H9 (cell line): Measurements from ENCODE around the gene SOCS1. TPM values are rescaled to one million over a fixed set of nuclear protein-coding genes. Genes with fewer than 3 reads are reported as not detected.
A peak's percentile ranks its signal among the peaks of the same experiment; 100 is the strongest.

ENCODE experiments used
- DNase-seq: peaks from one replicate; pipeline ENCODE4 v3.0.0-alpha.2; 2017
- H2AFZ ChIP-seq: one replicate; pipeline ENCODE4 v1.6.1; 2013; ENCODE audit warnings: mild to moderate bottlenecking, low read length, control low read depth, moderate library complexity
- H2AK5ac ChIP-seq: 2 replicates; pipeline ENCODE4 v1.6.1; 2013; ENCODE audit warnings: low read length, control low read depth, mixed read lengths; ENCODE audit not compliant: insufficient read length
- H2BK120ac ChIP-seq: one replicate; pipeline ENCODE4 v1.6.1; 2013; ENCODE audit warnings: low read depth, mild to moderate bottlenecking, low read length, control low read depth, inconsistent platforms; ENCODE audit not compliant: poor library complexity, severe bottlenecking
- H2BK12ac ChIP-seq: 2 replicates; pipeline ENCODE4 v1.6.1; 2013; ENCODE audit warnings: low read length, control low read depth, mixed read lengths, low read depth; ENCODE audit not compliant: insufficient read length
- H2BK15ac ChIP-seq: 2 replicates; pipeline ENCODE4 v1.6.1; 2013; ENCODE audit warnings: low read depth, low read length, control low read depth
- H2BK20ac ChIP-seq: one replicate; pipeline ENCODE4 v1.6.1; 2013; ENCODE audit warnings: low read depth, mild to moderate bottlenecking, low read length, control low read depth, inconsistent platforms; ENCODE audit not compliant: poor library complexity, severe bottlenecking
- H2BK5ac ChIP-seq: 2 replicates; pipeline ENCODE4 v1.6.1; 2013; ENCODE audit warnings: low read length, control low read depth, mixed read lengths; ENCODE audit not compliant: insufficient read length
- H3K14ac ChIP-seq: 2 replicates; pipeline ENCODE4 v1.6.1; 2013; ENCODE audit warnings: low read length, control low read depth; ENCODE audit not compliant: insufficient read depth
- H3K18ac ChIP-seq: 2 replicates; pipeline ENCODE4 v1.6.1; 2013; ENCODE audit warnings: low read depth, mild to moderate bottlenecking, mixed read lengths, low read length, control low read depth; ENCODE audit not compliant: insufficient read length
- H3K23ac ChIP-seq: 2 replicates; pipeline ENCODE4 v1.6.1; 2013; ENCODE audit warnings: low read length, control low read depth, mixed read lengths, low read depth; ENCODE audit not compliant: insufficient read length
- H3K23me2 ChIP-seq: 2 replicates; pipeline ENCODE4 v1.6.1; 2013; ENCODE audit warnings: low read depth, mild to moderate bottlenecking, mixed read lengths, low read length, control low read depth; ENCODE audit not compliant: insufficient read length, poor library complexity, severe bottlenecking
- H3K27ac ChIP-seq: 2 replicates; pipeline ENCODE4 v1.5.1; 2013; ENCODE audit warnings: low read length, control low read depth, mixed read lengths, low read depth; ENCODE audit not compliant: insufficient read length
- H3K27me3 ChIP-seq: 2 replicates; pipeline ENCODE4 v1.6.1; 2013; ENCODE audit warnings: low read length, control low read depth, inconsistent platforms; ENCODE audit not compliant: insufficient read depth
- H3K4ac ChIP-seq: 2 replicates; pipeline ENCODE4 v1.6.1; 2013; ENCODE audit warnings: low read depth, mild to moderate bottlenecking, control low read depth, inconsistent platforms, low read length, moderate library complexity
- H3K4me1 ChIP-seq: 2 replicates; pipeline ENCODE4 v1.6.1; 2013; ENCODE audit warnings: low read length, control low read depth, inconsistent platforms; ENCODE audit not compliant: insufficient read depth
- H3K4me2 ChIP-seq: 2 replicates; pipeline ENCODE4 v1.6.1; 2013; ENCODE audit warnings: low read length, control low read depth, mixed read lengths; ENCODE audit not compliant: insufficient read length, insufficient read depth
- H3K56ac ChIP-seq: 2 replicates; pipeline ENCODE4 v1.6.1; 2013; ENCODE audit warnings: low read depth, mild to moderate bottlenecking, mixed read lengths, low read length, control low read depth; ENCODE audit not compliant: insufficient read length
- H3K79me1 ChIP-seq: 2 replicates; pipeline ENCODE4 v1.6.1; 2013; ENCODE audit warnings: low read depth, mild to moderate bottlenecking, moderate library complexity, low read length, control low read depth, inconsistent platforms; ENCODE audit not compliant: insufficient read depth, poor library complexity, severe bottlenecking
- H3K79me2 ChIP-seq: 2 replicates; pipeline ENCODE4 v1.6.1; 2013; ENCODE audit warnings: low read length, control low read depth, inconsistent platforms; ENCODE audit not compliant: insufficient read depth
- H3K9ac ChIP-seq: 2 replicates; pipeline ENCODE4 v1.6.1; 2013; ENCODE audit warnings: low read length, control low read depth, mixed read lengths; ENCODE audit not compliant: insufficient read length; ENCODE audit errors: extremely low read depth
- H3K9me3 ChIP-seq: one replicate; pipeline ENCODE4 v1.6.1; 2013; ENCODE audit warnings: low read depth, low read length, inconsistent platforms; ENCODE audit not compliant: control insufficient read depth
- H3T11ph ChIP-seq: one replicate; pipeline ENCODE4 v1.6.1; 2013; ENCODE audit warnings: mild to moderate bottlenecking, low read length, control low read depth, inconsistent platforms
- H4K20me1 ChIP-seq: one replicate; pipeline ENCODE4 v1.6.1; 2013; ENCODE audit not compliant: control insufficient read depth, insufficient read length, insufficient read depth
- H4K5ac ChIP-seq: 2 replicates; pipeline ENCODE4 v1.6.1; 2013; ENCODE audit warnings: low read depth, mild to moderate bottlenecking, mixed read lengths, low read length, control low read depth; ENCODE audit not compliant: insufficient read length
- H4K8ac ChIP-seq: replicated peaks from 2 replicates; pipeline ENCODE4 v1.6.1; 2013; ENCODE audit warnings: low read length, control low read depth, mixed read lengths, low read depth; ENCODE audit not compliant: insufficient read length
- H4K91ac ChIP-seq: 2 replicates; pipeline ENCODE4 v1.6.1; 2013; ENCODE audit warnings: low read depth, mild to moderate bottlenecking, moderate library complexity, mixed read lengths, low read length, control low read depth; ENCODE audit not compliant: insufficient read length
- H3K27ac Mint-ChIP-seq, 3 experiments: 2 replicates in 2 of 3; 3 replicates in 1 of 3; pipeline ENCODE4 v1.8.0; 2020 to 2021; ENCODE audit warnings: mixed read lengths in 3 of 3, mild to moderate bottlenecking in 1 of 3, moderate library complexity in 1 of 3
- H3K27me3 Mint-ChIP-seq: 2 replicates; pipeline ENCODE4 v1.8.0; 2021; ENCODE audit warnings: low read depth, mild to moderate bottlenecking, moderate library complexity, mixed read lengths
- H3K36me3 Mint-ChIP-seq, 3 experiments: 2 replicates in 2 of 3; 3 replicates in 1 of 3; pipeline ENCODE4 v1.8.0; 2020 to 2021; ENCODE audit warnings: low read depth in 3 of 3, mixed read lengths in 3 of 3; ENCODE audit not compliant: insufficient read depth in 1 of 3
- H3K4me1 Mint-ChIP-seq, 2 experiments: 2 replicates each; pipeline ENCODE4 v1.8.0; 2020; ENCODE audit warnings: mixed read lengths in 2 of 2
- H3K4me3 Mint-ChIP-seq, 2 experiments: 2 replicates in 1 of 2; 3 replicates in 1 of 2; pipeline ENCODE4 v1.8.0; 2020 to 2021; ENCODE audit warnings: mild to moderate bottlenecking in 2 of 2, mixed read lengths in 2 of 2, moderate library complexity in 1 of 2
- H3K9me3 Mint-ChIP-seq, 2 experiments: 2 replicates in 1 of 2; 3 replicates in 1 of 2; pipeline ENCODE4 v1.8.0; 2020; ENCODE audit warnings: mild to moderate bottlenecking in 2 of 2, mixed read lengths in 2 of 2, moderate library complexity in 1 of 2
- WGBS: extraction: QIAGEN DNeasy Blood & Tissue Kit; methylation state at CpG from one replicate; pipeline ENCODE4 v1.1.7; 2013; ENCODE audit warnings: missing lambda C conversion rate, low lambda C conversion rate, mixed read lengths; ENCODE audit not compliant: insufficient read length; ENCODE audit errors: extremely low coverage; 5-methylcytosine and 5-hydroxymethylcytosine counted together
- total RNA-seq: library from RNA; stranded (reverse); gene quantifications from 2 replicates; pipeline ENCODE4 v1.2.1, GENCODE V29; 2021
- TF ChIP-seq, protein P1 (sequence below): fragments of 200-600 bp; sonication (generic); conservative IDR thresholded peaks from 3 replicates; pipeline ENCODE4 v1.8.0; 2021; ENCODE audit warnings: antibody characterized with exemption, mild to moderate bottlenecking

The SOCS1 gene
- total RNA-seq, 1 experiment from 2014 or later, result 11.0 TPM

- Histone ChIP-seq H3K9me3 (no peaks in the 10 kb centered on the region), H4K5ac (no peak overlapping the region), H3K23me2 (no peaks in the 10 kb centered on the region), H3K9ac (no peak overlapping the region), H2BK120ac (no peak overlapping the region), H3K4me1 (no peaks in the 10 kb centered on the region), H2AK5ac (no peak overlapping the region), H3K14ac (no peak overlapping the region), H3K56ac (no peak overlapping the region), H2BK15ac (no peak overlapping the region), H3K27ac (no peak overlapping the region), H2AFZ (no peak overlapping the region), H3K23ac (no peak overlapping the region), H3K79me1 (no peaks in the 10 kb centered on the region), H3K79me2 (peaks cover 10% of the 10 kb centered on the region; the same call in 1 of the 2 replicates), H2BK5ac (no peak overlapping the region), H2BK20ac (no peak overlapping the region), H3K4ac (no peak overlapping the region), H3K4me2 (no peak overlapping the region), H4K91ac (no peak overlapping the region), H4K8ac (no peak overlapping the region), H2BK12ac (no peak overlapping the region), H3K27me3 (no peaks in the 10 kb centered on the region), H3T11ph (no peak overlapping the region), H4K20me1 (peaks cover 6% of the 10 kb centered on the region), H3K18ac (no peak overlapping the region)
- TF ChIP-seq, protein P1, sequence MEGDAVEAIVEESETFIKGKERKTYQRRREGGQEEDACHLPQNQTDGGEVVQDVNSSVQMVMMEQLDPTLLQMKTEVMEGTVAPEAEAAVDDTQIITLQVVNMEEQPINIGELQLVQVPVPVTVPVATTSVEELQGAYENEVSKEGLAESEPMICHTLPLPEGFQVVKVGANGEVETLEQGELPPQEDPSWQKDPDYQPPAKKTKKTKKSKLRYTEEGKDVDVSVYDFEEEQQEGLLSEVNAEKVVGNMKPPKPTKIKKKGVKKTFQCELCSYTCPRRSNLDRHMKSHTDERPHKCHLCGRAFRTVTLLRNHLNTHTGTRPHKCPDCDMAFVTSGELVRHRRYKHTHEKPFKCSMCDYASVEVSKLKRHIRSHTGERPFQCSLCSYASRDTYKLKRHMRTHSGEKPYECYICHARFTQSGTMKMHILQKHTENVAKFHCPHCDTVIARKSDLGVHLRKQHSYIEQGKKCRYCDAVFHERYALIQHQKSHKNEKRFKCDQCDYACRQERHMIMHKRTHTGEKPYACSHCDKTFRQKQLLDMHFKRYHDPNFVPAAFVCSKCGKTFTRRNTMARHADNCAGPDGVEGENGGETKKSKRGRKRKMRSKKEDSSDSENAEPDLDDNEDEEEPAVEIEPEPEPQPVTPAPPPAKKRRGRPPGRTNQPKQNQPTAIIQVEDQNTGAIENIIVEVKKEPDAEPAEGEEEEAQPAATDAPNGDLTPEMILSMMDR, result no peak
- DNase-seq, result no peak
- peak overlapping the region in 1 of 3 experiments; percentile 73; a peak in 1 of 7 replicates for H3K27ac Mint-ChIP-seq
- WGBS, result no CpG with 5 or more reads among the region's 10 CpGs
- H3K4me3 Mint-ChIP-seq, result no peak overlapping the region; a peak in 1 of 5 replicates
- H3K27me3 Mint-ChIP-seq, result no peaks in the 10 kb centered on the region
- no peaks in the 10 kb centered on the region for H3K9me3 Mint-ChIP-seq
- H3K4me1 Mint-ChIP-seq, result peaks cover 18% of the 10 kb centered on the region in 2 experiments
- peaks cover 5 to 13% (median 8%) of the 10 kb centered on the region in 3 experiments; a peak in 6 of 7 replicates for H3K36me3 Mint-ChIP-seq
Observed at GRCh38 chr16:11250786-11251524, 5.0 kb downstream of the SOCS1 start.
